Lung (tissue), 12 donors: ENCODE data around the gene SEMA5A. TPM values are rescaled to one million over a fixed set of nuclear protein-coding genes. Genes with fewer than 3 reads are reported as not detected.
A peak's percentile ranks its signal among the peaks of the same experiment; 100 is the strongest.

Experiments used
- ATAC-seq: fragments of 200-7000 bp; cut with Tn5 transposase; one replicate; pipeline ENCODE4 v1.9.1; 2020; ENCODE audit warnings: moderate number of reproducible peaks; ENCODE audit not compliant: insufficient read depth, low FRiP score
- DNase-seq, 3 donors: peaks; one replicate each; pipeline ENCODE4 v3.0.0-alpha.2; 2013 to 2017
- H3K27ac ChIP-seq, 2 donors: one replicate each; pipeline ENCODE4 v1.5.1; 2013; ENCODE audit warnings: mild to moderate bottlenecking in 2 of 2, moderate library complexity in 2 of 2, control low read depth in 1 of 2, inconsistent platforms in 1 of 2, low read depth in 1 of 2, low read length in 1 of 2
- H3K27me3 ChIP-seq, 3 donors: one replicate each; pipeline ENCODE4 v1.5.1; 2013; ENCODE audit warnings: low read length in 2 of 3; ENCODE audit not compliant: control insufficient read depth in 3 of 3, insufficient read depth in 3 of 3
- H3K36me3 ChIP-seq, 4 donors: one replicate each; pipeline ENCODE4 v1.5.1; 2013; ENCODE audit warnings: low read length in 4 of 4, mild to moderate bottlenecking in 1 of 4, moderate library complexity in 1 of 4; ENCODE audit not compliant: control insufficient read depth in 4 of 4, insufficient read depth in 4 of 4
- H3K4me1 ChIP-seq, 5 donors: one replicate each; pipeline ENCODE4 v1.5.1; 2013; ENCODE audit warnings: low read length in 5 of 5, mild to moderate bottlenecking in 2 of 5, moderate library complexity in 1 of 5; ENCODE audit not compliant: control insufficient read depth in 5 of 5, insufficient read depth in 5 of 5
- H3K4me3 ChIP-seq: one replicate; pipeline ENCODE4 v1.5.1; 2013; ENCODE audit warnings: mild to moderate bottlenecking, control low read depth, moderate library complexity
- H3K9ac ChIP-seq, 2 donors: one replicate each; pipeline ENCODE4 v1.5.1; 2013; ENCODE audit warnings: low read length in 2 of 2, control low read depth in 1 of 2; ENCODE audit not compliant: insufficient read depth in 1 of 2
- H3K9me3 ChIP-seq, 4 donors: one replicate each; pipeline ENCODE4 v1.5.1; 2013; ENCODE audit warnings: low read length in 3 of 4, mild to moderate bottlenecking in 1 of 4, moderate library complexity in 1 of 4; ENCODE audit not compliant: control insufficient read depth in 4 of 4, insufficient read depth in 3 of 4
- WGBS, 2 donors: extraction: QIAGEN DNeasy Blood & Tissue Kit; methylation state at CpG; one replicate each; pipeline ENCODE4 v1.1.7; 2013; 5-methylcytosine and 5-hydroxymethylcytosine counted together
- polyA plus RNA-seq, 2 donors: library from polyadenylated mRNA; stranded (reverse); fragments of 200-250 nt; gene quantifications; one replicate each; pipeline ENCODE4 v1.2.1, GENCODE V29; 2013
- total RNA-seq, 2 donors: library from RNA; depleted of rRNA in 1 of 2; stranded (reverse); fragments of >200 nt in 1 of 2; gene quantifications; one replicate each; pipeline ENCODE4 v1.2.1, GENCODE V29; 2014 to 2021
- TF ChIP-seq, protein P1 (sequence below): IDR thresholded peaks from 2 replicates; pipeline ENCODE4 v1.5.1; 2012; ENCODE audit warnings: mild to moderate bottlenecking; ENCODE audit errors: control extremely low read depth, extremely low read depth
- donor health status: control.
- donor health status: control.
- donor health status: Bipolar disorder and iron deficiency.
- donor health status: healthy.
- donor health status: DM: yes; HTN: yes; CAD: no.

Gene SEMA5A
- total and polyA plus RNA-seq, 4 donors = 3.1 to 44.9 (median 13.7) TPM

DNA sequence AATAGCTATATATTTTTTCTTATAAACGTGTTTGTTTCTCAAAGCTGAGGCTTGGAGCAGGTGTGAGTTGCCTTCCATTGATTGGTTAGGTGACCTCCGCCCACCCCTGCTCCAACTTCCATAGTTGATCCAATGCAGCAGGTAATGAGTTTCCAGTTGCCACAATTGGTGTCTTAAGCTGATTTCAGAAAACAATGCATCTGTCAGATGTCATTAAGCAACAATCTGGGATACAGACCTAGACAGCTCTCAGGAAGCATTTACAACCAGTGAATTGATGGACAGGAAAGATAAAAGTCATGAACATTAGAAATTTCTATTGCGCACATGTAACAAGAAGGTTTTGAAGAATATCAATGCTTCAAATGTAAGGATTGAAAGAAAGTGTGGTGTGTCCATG lies 510.5 kb downstream of the SEMA5A start:
- TF ChIP-seq, protein P1, sequence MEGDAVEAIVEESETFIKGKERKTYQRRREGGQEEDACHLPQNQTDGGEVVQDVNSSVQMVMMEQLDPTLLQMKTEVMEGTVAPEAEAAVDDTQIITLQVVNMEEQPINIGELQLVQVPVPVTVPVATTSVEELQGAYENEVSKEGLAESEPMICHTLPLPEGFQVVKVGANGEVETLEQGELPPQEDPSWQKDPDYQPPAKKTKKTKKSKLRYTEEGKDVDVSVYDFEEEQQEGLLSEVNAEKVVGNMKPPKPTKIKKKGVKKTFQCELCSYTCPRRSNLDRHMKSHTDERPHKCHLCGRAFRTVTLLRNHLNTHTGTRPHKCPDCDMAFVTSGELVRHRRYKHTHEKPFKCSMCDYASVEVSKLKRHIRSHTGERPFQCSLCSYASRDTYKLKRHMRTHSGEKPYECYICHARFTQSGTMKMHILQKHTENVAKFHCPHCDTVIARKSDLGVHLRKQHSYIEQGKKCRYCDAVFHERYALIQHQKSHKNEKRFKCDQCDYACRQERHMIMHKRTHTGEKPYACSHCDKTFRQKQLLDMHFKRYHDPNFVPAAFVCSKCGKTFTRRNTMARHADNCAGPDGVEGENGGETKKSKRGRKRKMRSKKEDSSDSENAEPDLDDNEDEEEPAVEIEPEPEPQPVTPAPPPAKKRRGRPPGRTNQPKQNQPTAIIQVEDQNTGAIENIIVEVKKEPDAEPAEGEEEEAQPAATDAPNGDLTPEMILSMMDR = no peak
- Histone ChIP-seq H3K36me3 (peaks cover 0 to 2% (median 0%) of the 10 kb centered on the region in 4 donors), H3K9ac (no peak overlapping the region), H3K27ac (no peak overlapping the region), H3K9me3 (no peaks in the 10 kb centered on the region), H3K27me3 (no peaks in the 10 kb centered on the region), H3K4me3 (no peak overlapping the region), H3K4me1 (peaks cover 0 to 11% (median 5%) of the 10 kb centered on the region in 5 donors)
- ATAC-seq = no peak
- DNase-seq = no peak
- WGBS, 2 donors = 71 to 80% methylated on average over 3 of the region's 3 CpGs

DNA sequence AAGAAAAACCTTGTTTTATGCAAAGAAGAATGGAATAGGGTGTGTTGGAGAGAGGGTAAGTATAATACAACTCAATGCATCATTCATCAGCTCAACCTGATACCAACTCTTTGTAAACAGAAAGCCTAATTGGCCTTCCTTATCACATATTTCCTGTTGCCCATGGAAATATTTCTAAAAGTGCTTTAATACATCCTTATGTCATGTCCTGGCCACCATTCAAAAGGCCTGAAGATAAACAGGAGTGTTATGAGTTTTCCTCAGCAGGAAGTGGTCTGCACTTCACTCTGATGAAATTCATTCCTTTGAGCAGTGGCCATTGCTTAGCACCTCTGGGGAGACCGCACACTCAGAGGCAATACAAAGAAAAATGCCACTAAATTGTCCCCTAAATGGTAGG lies 511.2 kb downstream of the SEMA5A start:
- H3K4me3 ChIP-seq = no peak overlapping the region
- no peak overlapping the region for H3K9ac ChIP-seq
- no peaks in the 10 kb centered on the region for H3K9me3 ChIP-seq
- H3K36me3 ChIP-seq = peaks cover 0 to 2% (median 0%) of the 10 kb centered on the region in 4 donors
- no peak overlapping the region for H3K27ac ChIP-seq
- TF ChIP-seq, protein P1 = no peak
- no peaks in the 10 kb centered on the region for H3K27me3 ChIP-seq
- 21 to 29% methylated on average over 1 of the region's 1 CpG for WGBS, 2 donors
- H3K4me1 ChIP-seq = peaks cover 0 to 11% (median 5%) of the 10 kb centered on the region in 5 donors
- ATAC-seq (no peak), DNase-seq (peak; percentile 41 to 86 (median 85))

DNA sequence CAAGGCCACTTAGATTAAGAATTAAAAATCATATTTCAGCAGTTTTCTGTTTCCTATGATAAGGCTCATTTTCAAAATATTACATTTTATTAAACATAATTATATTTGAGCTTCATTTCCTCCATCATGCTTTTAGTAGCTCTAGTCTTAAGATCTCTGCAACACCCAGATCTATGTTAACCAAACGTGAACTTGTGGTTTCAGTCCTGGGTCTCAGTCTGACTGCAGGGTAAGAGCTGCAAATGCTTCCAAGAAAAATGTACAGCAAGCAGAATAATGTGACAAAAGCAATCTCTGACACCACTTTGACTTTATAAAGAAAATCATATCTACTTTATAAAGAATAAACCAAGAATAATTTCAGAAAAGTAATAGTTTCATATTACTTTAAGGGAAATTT lies 512.4 kb downstream of the SEMA5A start:
- ATAC-seq (no peak), DNase-seq (no peak)
- H3K4me3 ChIP-seq = no peak overlapping the region
- TF ChIP-seq, protein P1 = no peak
- no peak overlapping the region for H3K27ac ChIP-seq
- no peak overlapping the region for H3K9ac ChIP-seq
- H3K27me3 ChIP-seq = no peaks in the 10 kb centered on the region
- no peaks in the 10 kb centered on the region for H3K36me3 ChIP-seq
- H3K4me1 ChIP-seq = peaks cover 0 to 11% (median 5%) of the 10 kb centered on the region in 5 donors
- H3K9me3 ChIP-seq = no peaks in the 10 kb centered on the region
- 38 to 52% methylated on average over 1 of the region's 1 CpG for WGBS, 2 donors

DNA sequence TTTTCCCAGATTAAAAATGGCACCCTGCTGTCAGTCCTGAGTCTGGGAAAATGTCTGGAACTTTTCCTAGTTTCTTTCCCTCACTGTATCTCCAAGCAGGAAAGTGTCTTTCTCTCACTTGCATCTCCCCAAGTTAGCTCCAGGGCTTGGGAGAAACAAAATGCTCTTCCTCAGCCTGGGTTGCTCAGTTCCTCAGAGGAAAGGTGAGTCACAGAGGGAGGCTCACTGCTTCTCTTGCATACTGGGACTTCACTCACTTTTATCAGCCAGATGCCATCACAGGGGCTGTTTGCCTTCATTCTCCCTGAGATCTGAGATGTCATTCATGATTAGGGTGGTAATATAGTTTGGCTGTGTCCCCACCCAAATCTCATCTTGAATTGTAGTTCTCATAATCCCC lies 519.9 kb downstream of the SEMA5A start:
- no peaks in the 10 kb centered on the region for H3K4me1 ChIP-seq
- ATAC-seq = no peak
- no peak overlapping the region for H3K27ac ChIP-seq
- no peak overlapping the region for H3K4me3 ChIP-seq
- peaks cover 0 to 14% (median 9%) of the 10 kb centered on the region in 4 donors for H3K9me3 ChIP-seq
- no peak overlapping the region for H3K9ac ChIP-seq
- no peak for DNase-seq
- H3K27me3 ChIP-seq = no peaks in the 10 kb centered on the region
- TF ChIP-seq, protein P1 = no peak
- no peaks in the 10 kb centered on the region for H3K36me3 ChIP-seq
